Keratinocyte (primary cell): Measurements from ENCODE around the gene FAM184B. TPM values are rescaled to one million over a fixed set of nuclear protein-coding genes. Genes with fewer than 3 reads are reported as not detected.

Experiments
- DNase-seq: peaks from one replicate; pipeline ENCODE4 v3.0.0-alpha.2; 2011; ENCODE audit warnings: low read depth, missing footprints, low spot score
- FAIRE-seq: peaks from 2 replicates; lab custom pipeline; 2011; peaks lifted over from hg19 to GRCh38; lab: Jason Lieb, UNC
- H2AFZ ChIP-seq: 2 replicates; pipeline ENCODE4 v1.6.0; 2012; ENCODE audit warnings: low read length, control low read depth, inconsistent platforms; ENCODE audit not compliant: control insufficient read depth
- H3K27ac ChIP-seq: 2 replicates; pipeline ENCODE4 v1.5.1; 2011; ENCODE audit warnings: low read length; ENCODE audit not compliant: control insufficient read depth, insufficient read depth
- H3K27me3 ChIP-seq: 3 replicates; pipeline ENCODE4 v1.6.0; 2011; ENCODE audit warnings: low read length; ENCODE audit not compliant: control insufficient read depth, insufficient read depth; ENCODE audit errors: extremely low read depth
- H3K36me3 ChIP-seq, 2 experiments: 2 replicates in 1 of 2; 3 replicates in 1 of 2; pipeline ENCODE4 v1.5.1; 2011; ENCODE audit warnings: low read length in 2 of 2, mild to moderate bottlenecking in 1 of 2; ENCODE audit not compliant: control insufficient read depth in 2 of 2, insufficient read depth in 2 of 2; ENCODE audit errors: extremely low read depth in 1 of 2
- H3K4me1 ChIP-seq: 3 replicates; pipeline ENCODE4 v1.5.1; 2011; ENCODE audit warnings: low read length; ENCODE audit not compliant: control insufficient read depth, insufficient read depth; ENCODE audit errors: extremely low read depth
- H3K4me2 ChIP-seq: 3 replicates; pipeline ENCODE4 v1.6.0; 2011; ENCODE audit warnings: low read depth, low read length; ENCODE audit not compliant: control insufficient read depth, insufficient read depth; ENCODE audit errors: extremely low read depth
- H3K4me3 ChIP-seq, 3 experiments: fragments of 200-600 bp in 1 of 3; sonication (generic) in 1 of 3; 2 replicates in 2 of 3; 3 replicates in 1 of 3; pipeline ENCODE4 v1.5.1; 2011 to 2016; ENCODE audit warnings: low read length in 3 of 3, mild to moderate bottlenecking in 3 of 3, control low read depth in 2 of 3, inconsistent platforms in 1 of 3, low read depth in 1 of 3, mixed read lengths in 1 of 3, mixed run types in 1 of 3, moderate library complexity in 1 of 3; ENCODE audit not compliant: control insufficient read depth in 2 of 3, insufficient read depth in 2 of 3; ENCODE audit errors: extremely low read depth in 1 of 3
- H3K79me2 ChIP-seq: 2 replicates; pipeline ENCODE4 v1.6.0; 2012; ENCODE audit warnings: low read length; ENCODE audit not compliant: control insufficient read depth, insufficient read depth
- H3K9ac ChIP-seq: 3 replicates; pipeline ENCODE4 v1.6.0; 2011; ENCODE audit warnings: low read length; ENCODE audit not compliant: control insufficient read depth, insufficient read depth; ENCODE audit errors: extremely low read depth
- H3K9me1 ChIP-seq: 3 replicates; pipeline ENCODE4 v1.6.0; 2011; ENCODE audit warnings: low read length; ENCODE audit not compliant: control insufficient read depth, insufficient read depth; ENCODE audit errors: extremely low read depth
- H3K9me3 ChIP-seq: 2 replicates; pipeline ENCODE4 v1.5.1; 2012; ENCODE audit warnings: low read depth, low read length; ENCODE audit not compliant: control insufficient read depth
- H4K20me1 ChIP-seq: 3 replicates; pipeline ENCODE4 v1.6.0; 2011; ENCODE audit warnings: low read length; ENCODE audit not compliant: control insufficient read depth, insufficient read depth; ENCODE audit errors: extremely low read depth
- CTCF ChIP-seq, 3 experiments: IDR thresholded peaks in 1 of 3; conservative IDR thresholded peaks in 1 of 3; optimal IDR thresholded peaks in 1 of 3; 2 replicates in 2 of 3; 3 replicates in 1 of 3; pipeline versions ENCODE3 to v1.5.1; 2011; ENCODE audit warnings: low read length in 3 of 3, mild to moderate bottlenecking in 3 of 3, moderate library complexity in 2 of 3, control low read depth in 1 of 3, inconsistent platforms in 1 of 3; ENCODE audit not compliant: insufficient read depth in 2 of 3; ENCODE audit errors: extremely low read depth in 1 of 3
- EZH2 ChIP-seq: IDR thresholded peaks from one replicate; pipeline ENCODE4 v1.6.1; 2012; ENCODE audit warnings: inconsistent platforms, mild to moderate bottlenecking, low read length, moderate library complexity
- dilution Hi-C: fragments of 300-500 bp; cut with MboI; formaldehyde crosslinking; loops from one replicate; pipeline ENCODE4 v1.7.0; 2020; ENCODE audit warnings: low sequenced_read_pairs; ENCODE audit not compliant: extremely low pct_ligation_motif_present
- polyA plus RNA-seq, 5 experiments: library from polyadenylated mRNA; depleted of rRNA in 3 of 5; stranded (reverse) in 3 of 5; stranded (forward) in 1 of 5; unstranded in 1 of 5; fragments of >200 nt; gene quantifications; 1 replicate in 1 of 5; 2 replicates in 3 of 5; 3 replicates in 1 of 5; pipeline versions ENCODE4 v1.2.1 to v1.2.3, GENCODE V29; 2011 to 2012; ENCODE audit warnings: missing spikeins in 2 of 5, low read depth in 1 of 5, low replicate concordance in 1 of 5

FAM184B gene
- polyA plus RNA-seq, 1 donor (not counting 4 experiments of a cell fraction or from before 2014, with no cell fraction given): 0.01 TPM

- FAIRE-seq: no peak
- no peaks in the 10 kb centered on the region for H3K36me3 ChIP-seq
- dilution Hi-C loops: no loop called here
- no peaks in the 10 kb centered on the region for H3K9me1 ChIP-seq
- H3K27ac ChIP-seq: no peak overlapping the region
- H4K20me1 ChIP-seq: no peaks in the 10 kb centered on the region
- no peaks in the 10 kb centered on the region for H3K4me1 ChIP-seq
- H3K79me2 ChIP-seq: no peaks in the 10 kb centered on the region
- H3K9ac ChIP-seq: no peak overlapping the region
- DNase-seq: no peak
- H3K9me3 ChIP-seq: no peaks in the 10 kb centered on the region
- H3K4me2 ChIP-seq: no peak overlapping the region
- no peak overlapping the region for H3K4me3 ChIP-seq
- no peak overlapping the region for H2AFZ ChIP-seq
- H3K27me3 ChIP-seq: no peaks in the 10 kb centered on the region
- TF ChIP-seq CTCF (optimal IDR thresholded peaks at IDR 0.05 in 1 of 3, IDR thresholded peaks at IDR 0.05 in 1 of 3, conservative IDR thresholded peaks at IDR 0.05 in 1 of 3; ENCODE audit: extremely low read depth in 1 of 3, insufficient read depth in 2 of 3, low read length in 3 of 3) (peak in 2 of 3 experiments; percentile 8 to 19), EZH2 (no peak)
Measured at GRCh38 chr4:17647927-17648326, 133.5 kb downstream of the FAM184B start.

GRCh38 chr4:17647176-17647806 is 134.1 kb downstream of the FAM184B start:
- no peak for FAIRE-seq
- Histone ChIP-seq H2AFZ (no peak overlapping the region), H3K4me1 (no peaks in the 10 kb centered on the region), H3K9me1 (no peaks in the 10 kb centered on the region), H3K36me3 (no peaks in the 10 kb centered on the region), H3K27ac (no peak overlapping the region), H3K79me2 (no peaks in the 10 kb centered on the region), H3K9ac (no peak overlapping the region), H3K9me3 (no peaks in the 10 kb centered on the region), H4K20me1 (no peaks in the 10 kb centered on the region), H3K27me3 (no peaks in the 10 kb centered on the region), H3K4me3 (no peak overlapping the region), H3K4me2 (no peak overlapping the region)
- dilution Hi-C loops: no loop called here
- TF ChIP-seq EZH2 (no peak), CTCF (optimal IDR thresholded peaks at IDR 0.05 in 1 of 3, IDR thresholded peaks at IDR 0.05 in 1 of 3, conservative IDR thresholded peaks at IDR 0.05 in 1 of 3; ENCODE audit: extremely low read depth in 1 of 3, insufficient read depth in 2 of 3, low read length in 3 of 3) (no peak)
- no peak for DNase-seq
